Mononuclear cell (primary cell): ENCODE results near the gene ST7L. TPM values are rescaled to one million over a fixed set of nuclear protein-coding genes. Genes with fewer than 3 reads are reported as not detected.
A peak's percentile ranks its signal among the peaks of the same experiment; 100 is the strongest.

Source experiments
- H3K27me3 ChIP-seq: 2 replicates; pipeline ENCODE4 v1.6.0; 2011; ENCODE audit warnings: low read length, control low read depth; ENCODE audit not compliant: insufficient read depth
- H3K4me1 ChIP-seq: 2 replicates; pipeline ENCODE4 v1.5.1; 2011; ENCODE audit warnings: mild to moderate bottlenecking, low read length, control low read depth; ENCODE audit not compliant: insufficient read depth
- H3K4me3 ChIP-seq: 2 replicates; pipeline ENCODE4 v1.5.1; 2011; ENCODE audit warnings: mild to moderate bottlenecking, low read length, moderate library complexity
- H3K9me3 ChIP-seq: 2 replicates; pipeline ENCODE4 v1.5.1; 2011; ENCODE audit warnings: low read depth, mild to moderate bottlenecking, control low read depth, low read length
- total RNA-seq: library from RNA; depleted of rRNA; stranded (reverse); fragments of >200 nt; gene quantifications from one replicate; pipeline ENCODE4 v1.2.3, GENCODE V29; 2012

ST7L gene
- total RNA-seq, 1 donor: 30.5 TPM

- Histone ChIP-seq H3K27me3 (no peaks in the 10 kb centered on the region), H3K4me3 (no peak overlapping the region), H3K9me3 (no peaks in the 10 kb centered on the region), H3K4me1 (no peaks in the 10 kb centered on the region)
Measured at GRCh38 chr1:112520166-112520565, 98.8 kb downstream of the ST7L start.

- no peaks in the 10 kb centered on the region for H3K4me1 ChIP-seq
- H3K27me3 ChIP-seq: no peaks in the 10 kb centered on the region
- no peak overlapping the region for H3K4me3 ChIP-seq
- no peaks in the 10 kb centered on the region for H3K9me3 ChIP-seq
Measured at GRCh38 chr1:112518186-112518585, 100.8 kb downstream of the ST7L start.

- Histone ChIP-seq H3K4me3 (no peak overlapping the region), H3K27me3 (no peaks in the 10 kb centered on the region), H3K9me3 (no peaks in the 10 kb centered on the region), H3K4me1 (no peaks in the 10 kb centered on the region)
Measured at GRCh38 chr1:112517646-112518045, 101.3 kb downstream of the ST7L start.

- H3K27me3 ChIP-seq: no peaks in the 10 kb centered on the region
- H3K9me3 ChIP-seq: no peaks in the 10 kb centered on the region
- H3K4me3 ChIP-seq: no peak overlapping the region
- no peaks in the 10 kb centered on the region for H3K4me1 ChIP-seq
Measured at GRCh38 chr1:112517231-112517630, 101.7 kb downstream of the ST7L start.

- Histone ChIP-seq H3K4me1 (no peaks in the 10 kb centered on the region), H3K27me3 (peaks cover 3% of the 10 kb centered on the region), H3K9me3 (no peaks in the 10 kb centered on the region), H3K4me3 (no peak overlapping the region)
Measured at GRCh38 chr1:112516141-112516540, 102.8 kb downstream of the ST7L start.

GRCh38 chr1:112515311-112516009 is 103.5 kb downstream of the ST7L start:
- Histone ChIP-seq H3K4me3 (no peak overlapping the region), H3K27me3 (peaks cover 4% of the 10 kb centered on the region), H3K9me3 (no peaks in the 10 kb centered on the region)

GRCh38 chr1:112514901-112515300 is 104.0 kb downstream of the ST7L start:
- H3K9me3 ChIP-seq: no peaks in the 10 kb centered on the region
- H3K4me1 ChIP-seq: no peaks in the 10 kb centered on the region
- no peak overlapping the region for H3K4me3 ChIP-seq
- H3K27me3 ChIP-seq: peaks cover 9% of the 10 kb centered on the region

More at GRCh38 chr1:112515311-112516009, 103.5 kb downstream of the ST7L start:
- no peaks in the 10 kb centered on the region for H3K4me1 ChIP-seq

- Histone ChIP-seq H3K27me3 (peaks cover 22% of the 10 kb centered on the region), H3K9me3 (no peaks in the 10 kb centered on the region), H3K4me1 (peaks cover 10% of the 10 kb centered on the region), H3K4me3 (no peak overlapping the region)
Measured at GRCh38 chr1:112513112-112513870, 105.7 kb downstream of the ST7L start.

- Histone ChIP-seq H3K4me1 (peaks cover 18% of the 10 kb centered on the region), H3K27me3 (peaks cover 36% of the 10 kb centered on the region), H3K9me3 (no peaks in the 10 kb centered on the region), H3K4me3 (no peak overlapping the region)
Measured at GRCh38 chr1:112511897-112512296, 107.0 kb downstream of the ST7L start.

- no peak overlapping the region for H3K4me3 ChIP-seq
- H3K4me1 ChIP-seq: peaks cover 18% of the 10 kb centered on the region
- H3K27me3 ChIP-seq: peaks cover 43% of the 10 kb centered on the region
- H3K9me3 ChIP-seq: no peaks in the 10 kb centered on the region
Measured at GRCh38 chr1:112510340-112510739, 108.6 kb downstream of the ST7L start.

GRCh38 chr1:112509660-112510178 is 109.2 kb downstream of the ST7L start:
- Histone ChIP-seq H3K4me3 (no peak overlapping the region), H3K4me1 (peaks cover 18% of the 10 kb centered on the region), H3K27me3 (peaks cover 43% of the 10 kb centered on the region), H3K9me3 (no peaks in the 10 kb centered on the region)

GRCh38 chr1:112509005-112509659 is 109.8 kb downstream of the ST7L start:
- H3K27me3 ChIP-seq: peaks cover 43% of the 10 kb centered on the region
- H3K4me3 ChIP-seq: peak overlapping the region; percentile 31
- no peaks in the 10 kb centered on the region for H3K9me3 ChIP-seq
- H3K4me1 ChIP-seq: peaks cover 18% of the 10 kb centered on the region

- peaks cover 50% of the 10 kb centered on the region for H3K27me3 ChIP-seq
- peaks cover 18% of the 10 kb centered on the region for H3K4me1 ChIP-seq
- no peaks in the 10 kb centered on the region for H3K9me3 ChIP-seq
- peak within 1 kb of the TSS; percentile 31 for H3K4me3 ChIP-seq
Measured at GRCh38 chr1:112508278-112509004, 110.5 kb downstream of the ST7L start, which contains the start of gene WNT2B. TSS of gene WNT2B (plus strand) at chr1:112508965. CDS start at chr1:112509263, 298 bp downstream.

GRCh38 chr1:112507921-112508277 is 111.0 kb downstream of the ST7L start:
- peaks cover 56% of the 10 kb centered on the region for H3K27me3 ChIP-seq
- peaks cover 18% of the 10 kb centered on the region for H3K4me1 ChIP-seq
- H3K4me3 ChIP-seq: peak overlapping the region; percentile 31
- H3K9me3 ChIP-seq: no peaks in the 10 kb centered on the region
